HG03439 (cell line): Measurements from ENCODE around the gene SZRD1.
"Not testable (repeated sequence)": the region's sequence is repeated elsewhere in the genome, so short reads cannot be mapped to it uniquely, and the experiment has no call there.

ENCODE experiments used
- ATAC-seq: cut with Tn5 transposase; IDR thresholded peaks from one replicate; pipeline ENCODE4 v1.9.1; 2021; ENCODE audit warnings: mild to moderate bottlenecking, moderate library complexity; ENCODE audit not compliant: unreplicated experiment

The SZRD1 gene, protein sequence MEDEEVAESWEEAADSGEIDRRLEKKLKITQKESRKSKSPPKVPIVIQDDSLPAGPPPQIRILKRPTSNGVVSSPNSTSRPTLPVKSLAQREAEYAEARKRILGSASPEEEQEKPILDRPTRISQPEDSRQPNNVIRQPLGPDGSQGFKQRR

DNA sequence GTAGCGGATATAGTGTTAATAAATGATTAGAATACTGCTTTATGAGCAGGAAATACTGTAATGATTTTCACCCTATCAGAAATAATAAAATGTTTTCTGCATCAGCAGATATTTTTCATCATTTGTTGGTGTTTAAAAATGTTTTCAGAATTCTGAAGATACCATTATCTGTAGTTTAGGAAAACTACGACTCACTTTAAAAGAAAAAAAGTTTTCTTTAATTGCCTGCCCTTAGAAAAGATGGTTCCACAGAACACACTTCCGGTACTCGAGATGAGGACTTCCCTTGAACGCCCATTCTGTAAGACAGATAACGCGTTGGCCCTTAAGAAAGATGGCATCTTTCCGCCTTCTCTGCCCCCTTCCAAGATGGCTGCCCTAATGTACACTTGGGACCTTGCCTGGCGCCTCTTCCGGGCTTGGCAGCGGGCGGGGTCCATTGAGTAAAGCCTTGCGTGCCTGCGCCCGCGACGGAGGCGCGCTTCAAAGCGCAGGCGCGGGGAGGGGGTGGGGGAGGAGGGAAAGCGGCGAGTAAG, at the start of gene SZRD1:
Gene SZRD1 (plus strand): TSS at position 521 of the 536 bp plus-strand sequence. CDS start 16 bp downstream, outside the sequence.
- peak; percentile 75 for ATAC-seq

DNA sequence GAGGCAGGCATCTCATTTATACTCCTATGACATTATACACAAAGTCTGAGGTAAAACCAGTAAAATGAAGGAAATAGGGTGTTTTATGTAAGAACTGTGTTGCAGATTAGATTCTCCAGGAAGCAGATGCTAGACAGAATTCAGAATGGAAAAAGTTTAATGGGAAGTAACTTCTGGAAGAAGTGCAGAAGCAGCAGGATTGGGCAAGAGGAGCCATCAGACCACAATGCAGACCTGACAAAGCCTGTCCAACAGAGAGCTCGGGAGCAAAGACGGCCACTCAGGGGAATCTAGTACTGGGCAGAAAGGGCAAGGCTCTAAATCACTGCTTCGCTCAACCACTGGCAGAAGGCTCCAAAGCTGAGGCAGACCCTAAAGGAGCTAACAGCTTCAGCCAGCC, 48.5 kb upstream of the SZRD1 start:
- ATAC-seq = no peak

DNA sequence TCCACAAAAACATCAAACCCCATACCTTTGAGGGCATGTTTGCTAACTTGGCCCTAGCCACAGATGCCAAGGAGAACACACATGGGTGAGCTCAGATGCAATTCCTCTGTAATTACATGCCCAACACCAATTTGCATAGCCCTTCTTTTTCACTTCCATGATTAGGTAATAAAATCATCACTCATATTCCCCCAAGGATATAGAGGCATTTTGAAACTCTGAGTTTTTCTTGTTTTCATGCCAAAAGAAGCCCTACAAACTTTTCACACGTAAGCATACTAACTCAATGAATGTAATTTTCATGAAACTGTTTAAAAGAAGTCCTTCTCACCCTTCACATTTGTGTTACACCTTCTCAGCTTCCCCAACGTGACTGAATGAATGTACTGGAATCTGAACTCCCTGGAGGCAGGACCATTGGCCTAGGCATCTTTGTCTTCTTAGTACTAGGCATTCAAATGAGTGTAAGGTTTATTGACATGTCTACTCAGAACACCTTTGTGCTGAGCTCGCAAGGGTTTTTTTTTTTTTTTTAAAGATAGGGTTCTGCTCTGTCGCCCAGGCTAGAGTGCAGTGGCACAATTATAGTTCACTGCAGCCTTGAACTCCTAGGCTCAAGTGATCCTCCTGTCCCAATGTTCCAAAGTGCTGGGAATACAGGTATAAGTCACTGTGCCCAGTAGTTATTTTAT, 45.7 kb upstream of the SZRD1 start:
- ATAC-seq = no peak

DNA sequence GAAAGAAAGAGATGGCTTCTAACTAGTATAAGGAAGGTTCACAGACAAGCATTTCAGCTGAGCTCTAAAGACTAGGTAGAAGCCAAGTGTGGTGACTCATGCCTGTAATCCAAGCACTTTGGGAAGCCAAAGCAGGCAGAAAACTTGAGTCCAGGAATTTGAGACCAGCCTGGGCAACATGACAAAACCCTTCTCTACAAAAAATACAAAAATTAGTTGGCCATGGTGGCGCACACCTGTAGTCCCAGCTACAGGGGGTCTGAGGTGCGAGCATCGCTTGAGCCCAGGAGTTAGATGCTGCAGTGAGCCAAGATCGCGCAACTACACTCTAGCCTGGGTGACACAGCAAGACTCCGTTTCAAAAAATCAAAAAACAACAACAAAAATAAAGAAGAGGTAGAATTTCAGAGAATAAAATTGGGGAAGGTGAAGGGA, 42.6 kb upstream of the SZRD1 start:
- ATAC-seq = no peak

DNA sequence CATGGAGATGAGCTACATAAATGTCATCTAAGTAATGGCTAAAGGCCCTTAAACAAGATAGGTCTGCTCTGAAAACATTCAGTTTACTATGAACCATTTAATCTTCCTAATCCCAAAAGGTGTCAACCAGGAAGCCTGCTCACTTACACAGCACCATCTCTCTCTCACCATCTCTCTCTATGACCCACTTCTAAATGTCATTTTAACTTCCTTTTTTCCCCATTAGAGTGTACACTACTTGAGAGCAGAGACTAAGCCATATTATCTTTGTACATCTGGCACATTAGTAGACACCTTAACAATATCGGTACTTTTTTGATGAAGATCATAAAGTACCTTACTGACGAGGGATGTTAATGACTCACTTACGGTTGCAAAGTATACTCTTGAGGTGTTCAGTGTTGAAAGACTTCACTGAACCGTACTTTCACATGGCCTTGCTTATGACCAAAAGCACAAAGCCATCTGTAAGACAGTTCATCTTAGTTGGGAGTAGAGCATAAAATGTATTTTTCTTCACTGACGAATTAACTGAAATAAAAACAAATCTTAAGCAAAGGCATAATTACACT, 40.1 kb upstream of the SZRD1 start:
- ATAC-seq = no peak

DNA sequence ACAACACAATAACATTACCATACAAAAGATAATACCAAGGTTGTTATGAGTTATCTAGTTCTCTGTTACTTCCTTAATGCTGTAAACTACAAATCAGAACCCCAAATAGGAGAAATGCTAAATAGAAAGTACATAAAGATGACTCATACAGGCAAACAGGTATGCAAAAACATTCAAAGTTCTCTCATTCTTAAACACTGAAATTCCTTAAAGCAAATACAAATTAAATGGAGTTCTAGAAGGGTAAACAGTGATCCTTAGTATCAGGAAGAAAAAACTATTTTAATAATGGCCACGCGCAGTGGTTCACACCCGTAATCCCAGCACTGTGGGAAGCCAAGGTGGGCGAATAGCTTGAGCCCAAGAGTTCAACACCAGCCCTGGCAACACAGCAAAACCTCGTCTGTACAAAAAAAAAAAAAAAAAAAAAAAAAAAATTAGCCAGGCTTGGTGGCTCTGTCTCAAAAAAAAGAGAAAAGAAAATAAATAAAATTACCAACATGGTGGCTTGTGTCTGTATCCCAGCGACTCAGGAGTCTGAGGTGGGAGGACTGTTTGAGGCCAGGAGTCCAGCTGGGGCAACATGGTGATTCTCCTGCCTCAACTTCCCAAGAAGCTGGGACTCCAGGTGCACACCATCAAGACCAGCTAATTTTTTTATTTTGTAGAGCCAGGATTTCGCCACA, 32.2 kb upstream of the SZRD1 start:
- ATAC-seq = no peak

DNA sequence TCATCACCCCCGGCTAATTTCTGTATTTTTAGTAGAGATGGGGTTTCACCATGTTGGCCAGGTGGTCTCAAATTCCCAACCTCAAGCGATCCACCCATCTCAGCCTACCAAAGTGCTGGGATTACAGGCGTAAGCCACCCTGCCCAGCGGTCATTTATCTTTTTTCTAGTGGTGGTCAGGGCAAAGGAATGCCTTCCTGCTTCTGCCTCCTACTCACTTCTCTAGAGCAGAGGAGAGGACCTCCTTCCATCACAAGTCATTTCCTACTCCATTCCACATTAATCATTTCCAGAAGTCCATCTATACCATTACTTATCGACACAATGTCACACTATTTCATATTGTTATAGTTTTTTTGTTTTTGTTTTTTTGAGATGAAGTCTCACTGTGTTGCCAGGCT, 28.1 kb upstream of the SZRD1 start:
- ATAC-seq = no peak

DNA sequence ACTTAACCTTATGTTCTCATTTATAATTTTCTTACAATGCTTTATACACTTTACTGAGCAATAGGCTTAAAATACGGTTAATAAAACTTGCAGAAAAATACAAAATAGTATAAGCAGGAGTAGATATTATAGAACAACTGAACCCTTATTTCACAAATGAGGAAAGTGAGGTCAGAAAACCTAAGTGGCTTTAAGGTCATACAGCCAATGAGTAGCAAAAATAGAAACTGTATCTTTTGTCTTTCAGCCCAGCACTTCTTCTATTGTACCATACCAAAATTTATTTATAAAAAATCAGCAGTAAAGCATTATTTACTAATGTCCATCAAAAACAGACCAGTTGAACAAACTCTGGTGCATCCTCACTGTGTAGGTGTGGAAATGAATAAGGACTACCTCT, 26.4 kb upstream of the SZRD1 start:
- no peak for ATAC-seq

DNA sequence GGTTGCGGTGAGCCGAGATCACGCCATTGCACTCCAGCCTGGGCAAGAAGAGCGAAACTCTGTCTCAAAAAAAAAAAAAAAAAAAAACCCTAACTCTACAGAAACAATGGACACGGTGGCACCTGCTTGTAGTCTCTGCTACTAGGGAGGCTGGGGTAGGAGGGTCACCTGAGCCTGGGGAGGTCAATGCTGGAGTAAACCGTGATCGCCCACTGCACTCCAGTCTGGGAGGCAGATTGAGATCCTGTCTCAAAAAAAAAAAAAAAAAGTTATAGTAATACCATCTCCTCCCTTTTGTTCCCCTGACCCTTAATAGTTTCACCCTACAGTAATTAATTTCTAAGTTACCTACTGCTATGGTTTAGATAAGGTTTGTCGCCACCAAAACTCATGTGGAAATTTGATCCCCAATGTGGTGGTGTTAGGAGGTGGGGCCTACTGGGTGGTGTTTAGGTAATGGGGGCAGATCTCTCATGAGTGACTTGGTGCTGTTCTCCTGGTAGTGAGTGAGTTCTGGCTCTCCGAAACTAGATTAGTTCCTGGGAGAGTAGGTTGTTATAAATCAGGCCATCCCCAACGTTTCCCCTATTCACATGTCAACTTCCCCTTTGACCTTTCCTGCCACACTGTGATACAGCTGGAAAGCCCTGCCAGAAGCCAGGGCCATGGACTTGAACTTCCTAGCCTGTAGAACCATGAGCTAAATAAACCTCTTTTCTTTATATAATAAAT, 24.5 kb upstream of the SZRD1 start:
- ATAC-seq = no peak

DNA sequence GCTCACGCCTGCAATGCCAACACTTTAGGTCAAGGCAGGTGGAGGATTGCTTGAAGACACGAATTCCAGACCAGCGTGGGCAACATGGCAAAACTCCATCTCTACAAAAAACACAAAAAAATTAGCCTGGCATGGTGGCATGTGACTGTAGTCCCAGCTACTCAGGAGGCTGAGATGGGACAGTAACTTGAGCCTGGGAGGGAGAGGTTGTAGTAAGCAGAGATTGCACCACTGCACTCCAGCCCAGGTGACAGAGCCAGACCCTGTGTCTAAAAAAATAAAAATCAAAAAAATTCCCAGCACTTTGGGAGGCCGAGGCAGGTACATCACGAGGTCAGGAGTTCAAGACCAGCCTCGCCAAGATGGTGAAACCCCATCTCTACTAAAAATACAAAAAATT, 23.8 kb upstream of the SZRD1 start:
- ATAC-seq = not testable (repeated sequence)

DNA sequence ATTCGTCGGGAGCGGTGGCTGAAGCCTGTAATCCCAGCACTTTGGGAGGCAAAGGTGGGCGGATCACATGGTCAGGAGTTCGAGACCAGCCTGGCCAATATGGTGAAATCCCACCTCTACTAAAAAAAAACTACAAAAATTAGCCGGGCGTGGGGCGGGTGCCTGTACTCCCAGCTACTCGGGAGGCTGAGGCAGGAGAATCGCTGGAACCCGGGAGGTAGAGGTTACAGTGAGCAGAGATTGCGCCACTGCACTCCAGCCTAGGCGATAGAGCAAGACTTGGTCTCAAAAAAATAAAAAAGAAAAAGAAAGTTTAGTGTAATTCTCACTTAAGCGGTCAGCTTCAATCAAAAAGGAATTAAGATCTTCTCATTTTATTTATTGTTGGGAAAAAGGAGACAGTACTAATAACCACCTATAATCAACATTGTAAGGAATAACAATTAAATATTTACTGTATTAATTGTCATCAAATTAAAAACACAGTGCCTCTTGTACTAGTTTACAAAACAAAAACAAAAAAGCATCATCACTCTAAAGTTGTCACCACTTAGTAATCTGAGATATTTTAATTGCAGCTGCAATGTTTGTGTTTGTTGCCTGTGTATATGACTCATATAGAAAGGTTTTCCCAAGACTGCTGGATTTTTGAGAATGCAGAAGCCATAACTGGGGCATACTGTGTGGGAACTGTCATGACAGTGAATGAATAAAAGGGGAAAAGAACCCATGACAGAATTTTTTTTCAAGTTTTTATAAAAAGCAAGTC, 18.4 kb upstream of the SZRD1 start:
- no peak for ATAC-seq

DNA sequence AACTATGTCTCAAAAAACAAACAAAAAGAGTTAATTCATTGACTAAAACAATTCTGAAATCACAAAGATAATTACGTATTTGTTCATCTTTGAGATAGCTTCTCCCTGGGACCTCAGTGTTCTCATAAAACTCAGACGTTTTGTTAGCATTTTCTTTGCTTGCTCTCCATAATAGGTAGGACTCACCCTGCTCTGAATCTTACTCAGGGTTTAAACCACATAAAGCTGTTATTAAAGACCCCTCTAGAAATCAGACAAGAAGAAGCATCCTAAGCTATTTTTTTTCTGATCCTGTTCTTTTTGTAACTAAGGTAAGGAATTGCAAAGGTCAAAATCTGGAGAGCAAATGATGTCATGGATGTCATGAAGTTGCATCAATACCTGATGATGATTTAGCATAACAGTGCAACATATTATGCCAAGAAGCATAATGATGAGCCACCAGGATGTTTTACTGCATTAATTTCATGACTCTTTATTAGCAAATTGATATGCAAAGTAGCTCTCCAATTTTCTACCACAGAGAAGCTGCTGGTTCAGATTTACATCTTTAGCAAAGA, 17.1 kb upstream of the SZRD1 start:
- no peak for ATAC-seq

DNA sequence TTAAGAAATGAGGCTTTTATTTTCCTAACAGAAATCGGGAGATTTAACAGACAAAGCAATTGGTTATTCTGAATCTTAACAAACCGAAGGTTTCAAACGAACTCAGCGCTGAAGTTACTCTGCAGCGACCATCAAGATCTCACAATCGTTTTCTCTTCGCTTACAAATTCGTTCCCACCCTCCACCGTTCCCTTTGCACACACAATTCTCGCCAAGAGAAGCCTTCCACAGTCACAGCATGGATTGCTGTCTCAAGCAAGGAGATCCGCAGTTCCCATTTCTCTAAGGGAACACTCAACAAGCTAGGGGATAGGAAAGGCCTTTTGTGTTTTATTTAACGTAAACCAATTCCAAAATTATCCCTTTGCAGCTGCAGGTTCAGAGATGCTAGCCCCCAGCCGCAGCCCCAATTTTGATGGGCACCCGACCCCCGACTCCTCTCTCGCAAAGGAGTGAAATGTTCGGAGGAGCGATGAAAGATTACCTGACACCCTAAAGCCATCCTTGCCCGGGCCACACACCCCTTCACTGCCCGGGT, 15.5 kb upstream of the SZRD1 start:
- no peak for ATAC-seq

DNA sequence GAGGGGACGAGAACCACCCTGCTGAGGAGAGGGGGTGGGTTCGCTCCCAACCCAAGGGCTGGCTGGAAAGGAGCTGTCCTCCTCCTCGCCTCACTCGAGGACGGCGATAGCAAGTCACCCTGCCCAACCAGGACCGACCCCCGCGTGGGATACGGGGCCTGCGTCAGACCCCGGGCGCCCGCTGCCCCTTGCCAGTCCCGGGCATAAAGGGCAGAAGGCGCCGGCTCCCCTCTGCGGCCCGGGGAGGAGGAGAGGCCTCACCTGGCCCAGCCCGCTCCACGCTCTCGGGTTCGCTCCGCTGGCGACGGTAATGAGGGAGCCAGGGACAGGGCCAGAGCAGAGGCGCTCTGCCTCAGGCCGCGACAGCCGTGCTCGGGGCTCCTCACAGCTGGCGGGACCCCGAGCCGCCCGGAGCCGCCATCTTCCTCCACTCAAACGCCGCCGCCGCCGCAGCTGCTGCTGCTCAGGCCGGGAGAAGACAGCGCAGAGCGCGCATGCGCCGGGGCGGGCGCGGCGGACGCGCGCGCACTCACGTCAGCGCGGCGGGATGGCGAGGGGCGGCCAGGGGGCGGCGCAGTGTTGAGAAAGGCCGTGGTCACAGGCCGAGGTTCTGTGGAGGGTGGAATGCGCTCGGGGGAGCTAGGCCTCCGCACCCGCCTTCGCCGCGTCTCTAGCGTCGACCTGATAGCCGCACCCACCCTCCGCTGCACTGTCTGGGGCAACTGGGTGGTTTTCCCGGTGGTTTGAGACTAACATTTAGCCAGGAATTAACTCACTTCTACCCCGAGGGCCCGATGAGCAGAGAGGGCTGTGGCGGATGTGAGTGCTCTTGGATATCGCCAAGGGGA, 14.8 kb upstream of the SZRD1 start, which contains the start of gene FBXO42:
Gene FBXO42 (minus strand): TSS at position 487 of the 848 bp plus-strand sequence. CDS start 37,062 bp downstream, outside the sequence.
- peak; percentile 90 for ATAC-seq

DNA sequence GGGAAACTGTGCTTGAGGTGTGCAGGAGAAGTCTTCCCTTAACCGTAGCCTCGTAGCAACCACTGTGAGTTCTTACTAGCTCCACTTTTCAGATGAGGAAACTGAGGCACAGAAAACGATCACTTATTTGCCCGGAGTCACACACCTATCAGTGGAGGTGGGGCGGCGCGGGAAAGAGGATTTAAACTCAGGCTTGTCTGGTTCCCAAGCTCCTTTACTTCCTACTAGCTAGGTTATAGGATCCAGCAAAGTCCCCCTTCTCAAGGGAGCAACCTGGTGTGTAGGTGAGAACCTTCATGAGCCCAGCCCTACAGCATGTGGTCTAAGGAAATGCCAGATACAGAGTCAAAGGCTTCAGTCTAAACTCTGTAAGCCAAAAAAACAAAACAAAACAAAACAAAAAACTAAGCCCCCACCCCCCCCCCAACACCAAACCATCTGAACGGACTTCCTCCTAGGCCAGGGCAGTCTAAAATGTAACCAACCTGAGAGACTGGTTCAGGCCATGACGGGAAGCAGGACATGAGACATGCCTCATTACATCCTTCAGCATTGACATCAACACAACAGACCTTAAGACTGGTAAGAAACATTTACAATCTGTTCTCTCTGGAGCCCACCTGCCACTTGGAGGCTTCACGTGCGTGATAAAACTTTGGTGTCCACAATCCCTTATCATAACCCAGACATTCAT, 14.1 kb upstream of the SZRD1 start:
- ATAC-seq = no peak

DNA sequence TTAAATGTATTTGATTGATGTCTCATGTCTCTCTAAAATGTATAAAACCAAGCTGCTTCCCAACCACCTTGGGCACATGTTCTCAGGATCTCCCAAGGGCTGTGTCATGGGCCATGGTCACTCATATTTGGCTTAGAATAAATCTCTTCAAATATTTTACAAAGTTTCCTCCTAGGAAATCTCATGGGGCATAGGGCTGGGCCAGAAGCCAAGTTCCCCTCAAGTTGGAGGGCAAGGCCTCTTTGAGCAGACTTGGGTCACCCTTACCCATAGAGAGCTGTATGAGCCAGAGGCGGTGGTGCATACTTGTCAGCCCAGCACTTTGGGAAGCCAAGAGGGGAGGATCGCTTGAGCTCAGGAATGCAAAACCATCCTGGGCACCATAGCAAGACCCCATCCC, 12.4 kb upstream of the SZRD1 start:
- no peak for ATAC-seq

DNA sequence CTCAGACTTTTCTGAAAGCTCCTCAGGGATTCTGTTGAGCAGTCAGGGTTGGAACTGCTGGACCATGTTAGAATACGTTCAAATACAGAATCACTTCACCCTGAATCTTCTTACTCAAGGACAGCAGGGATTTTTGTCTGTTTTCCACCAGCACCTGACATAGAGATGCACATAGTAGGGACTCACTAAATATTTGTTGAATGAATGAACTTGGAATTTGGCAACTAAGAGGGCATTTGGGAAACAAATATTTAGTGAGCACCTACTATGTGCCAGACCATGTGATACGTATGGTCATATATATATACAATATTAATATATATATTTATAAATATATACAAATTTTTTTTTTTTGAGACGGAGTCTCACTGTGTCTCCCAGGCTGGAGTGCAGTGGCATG, 10.2 kb upstream of the SZRD1 start:
- ATAC-seq = no peak

DNA sequence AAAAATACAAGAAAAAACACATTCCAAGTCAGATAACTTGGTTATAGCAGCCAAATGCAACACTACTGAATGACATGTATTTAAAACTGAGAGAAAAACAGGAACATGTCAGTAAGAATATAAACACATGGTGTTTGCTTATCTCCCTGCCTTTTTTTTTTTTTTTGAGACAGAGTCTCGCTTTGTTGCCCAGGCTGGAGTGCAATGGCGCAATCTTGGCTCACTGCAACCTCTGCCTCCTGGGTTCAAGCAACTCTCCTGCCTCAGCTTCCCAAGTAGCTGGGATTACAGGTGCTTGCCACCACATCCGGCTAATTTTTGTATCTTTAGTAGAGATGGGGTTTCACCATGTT, 1.9 kb upstream of the SZRD1 start:
- not testable (repeated sequence) for ATAC-seq
